Activated B cell treated with CpG ODN at 0.5 μM for 24 hours (primary cell): ENCODE measurements around the gene GSE1. TPM values are rescaled to one million over a fixed set of nuclear protein-coding genes. Genes with fewer than 3 reads are reported as not detected.

Experiments used
- ATAC-seq: fragments of 200-7000 bp; cut with Tn5 transposase; one replicate; pipeline ENCODE4 v1.10.0; 2021; ENCODE audit warnings: low read depth, mild to moderate bottlenecking, moderate library complexity
- CTCF ChIA-PET: fragments of 350-600 bp; sonication (Branson Sonifier 250); formaldehyde crosslinking; loops from one replicate; lab custom pipeline; 2021; ENCODE audit warnings: antibody characterized with exemption; lab: Charles Lee
- POLR2A ChIA-PET: fragments of 350-600 bp; sonication (Branson Sonifier 250); formaldehyde crosslinking; loops from one replicate; lab custom pipeline; 2021; ENCODE audit warnings: antibody characterized with exemption; lab: Charles Lee
- DNase-seq: peaks from one replicate; pipeline ENCODE4 v3.0.0; 2022
- H3K27ac Mint-ChIP-seq: one replicate; pipeline ENCODE4 v1.8.0; 2020; ENCODE audit warnings: mixed read lengths
- H3K27me3 Mint-ChIP-seq: one replicate; pipeline ENCODE4 v1.8.0; 2021; ENCODE audit warnings: mixed read lengths
- H3K36me3 Mint-ChIP-seq: one replicate; pipeline ENCODE4 v1.8.0; 2021; ENCODE audit warnings: low read depth, mixed read lengths
- H3K4me1 Mint-ChIP-seq: one replicate; pipeline ENCODE4 v1.8.0; 2021; ENCODE audit warnings: mixed read lengths
- H3K4me3 Mint-ChIP-seq: one replicate; pipeline ENCODE4 v1.8.0; 2020; ENCODE audit warnings: mild to moderate bottlenecking, mixed read lengths
- H3K9me3 Mint-ChIP-seq: one replicate; pipeline ENCODE4 v1.8.0; 2020; ENCODE audit warnings: mixed read lengths
- intact Hi-C: fragments of 100-400 bp; cut with micrococcal nuclease; formaldehyde crosslinking; loops from one replicate; pipeline ENCODE4 v1.15.1; 2024
- total RNA-seq: library from RNA; stranded (reverse); gene quantifications from 2 replicates; pipeline ENCODE4 v1.2.3, GENCODE V29; 2022
- TF ChIP-seq, protein P1 (sequence below): fragments of 200-600 bp; IDR thresholded peaks from one replicate; pipeline ENCODE4 v1.8.0; 2022; ENCODE audit warnings: antibody characterized with exemption, mild to moderate bottlenecking

The GSE1 gene
- total RNA-seq, 1 donor from 2014 or later = 48.3 TPM

DNA sequence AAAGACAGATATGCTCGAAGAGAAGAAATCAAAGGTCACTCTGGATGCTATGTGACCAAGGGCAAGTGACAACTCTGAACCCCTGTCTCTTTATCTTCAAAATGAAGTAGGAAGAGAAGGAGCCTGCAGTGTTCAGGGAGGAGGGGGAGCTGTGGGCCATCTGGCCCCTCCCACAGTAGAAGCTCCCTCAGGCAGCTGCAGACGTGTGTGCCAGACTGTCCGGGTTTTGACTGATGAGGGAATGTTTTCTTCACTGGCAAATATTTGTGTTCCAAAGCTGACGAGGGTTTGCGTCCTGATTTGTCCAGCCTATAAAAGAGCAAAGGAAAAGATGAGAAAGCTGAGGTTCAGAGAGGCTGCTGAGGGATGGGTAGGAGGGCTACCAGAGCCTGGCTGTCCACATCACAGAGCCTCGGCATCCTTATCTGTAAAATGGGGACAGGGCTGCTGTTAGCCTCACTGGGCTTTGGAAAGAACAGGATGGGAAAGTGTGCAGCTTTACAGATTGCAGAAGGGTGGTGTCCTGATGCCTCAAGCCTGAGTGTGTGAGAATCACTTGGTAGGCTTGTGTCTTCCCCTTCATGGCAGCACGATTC is 77.4 kb downstream of the GSE1 start:
- ChIA-PET POLR2A (interaction anchor here (1.5 kb wide), 1 partner anchor 10 kb away, joined by 3 read pairs; no protein-coding TSS in a partner anchor), CTCF (no interaction called here)
- Mint-ChIP-seq H3K4me3 (no peak overlapping the region), H3K36me3 (no peaks in the 10 kb centered on the region), H3K27me3 (no peaks in the 10 kb centered on the region), H3K27ac (no peak overlapping the region), H3K9me3 (no peaks in the 10 kb centered on the region), H3K4me1 (peaks cover 19% of the 10 kb centered on the region)
- no peak for DNase-seq
- no peak for ATAC-seq
- intact Hi-C loops = no loop called here
- TF ChIP-seq, protein P1, sequence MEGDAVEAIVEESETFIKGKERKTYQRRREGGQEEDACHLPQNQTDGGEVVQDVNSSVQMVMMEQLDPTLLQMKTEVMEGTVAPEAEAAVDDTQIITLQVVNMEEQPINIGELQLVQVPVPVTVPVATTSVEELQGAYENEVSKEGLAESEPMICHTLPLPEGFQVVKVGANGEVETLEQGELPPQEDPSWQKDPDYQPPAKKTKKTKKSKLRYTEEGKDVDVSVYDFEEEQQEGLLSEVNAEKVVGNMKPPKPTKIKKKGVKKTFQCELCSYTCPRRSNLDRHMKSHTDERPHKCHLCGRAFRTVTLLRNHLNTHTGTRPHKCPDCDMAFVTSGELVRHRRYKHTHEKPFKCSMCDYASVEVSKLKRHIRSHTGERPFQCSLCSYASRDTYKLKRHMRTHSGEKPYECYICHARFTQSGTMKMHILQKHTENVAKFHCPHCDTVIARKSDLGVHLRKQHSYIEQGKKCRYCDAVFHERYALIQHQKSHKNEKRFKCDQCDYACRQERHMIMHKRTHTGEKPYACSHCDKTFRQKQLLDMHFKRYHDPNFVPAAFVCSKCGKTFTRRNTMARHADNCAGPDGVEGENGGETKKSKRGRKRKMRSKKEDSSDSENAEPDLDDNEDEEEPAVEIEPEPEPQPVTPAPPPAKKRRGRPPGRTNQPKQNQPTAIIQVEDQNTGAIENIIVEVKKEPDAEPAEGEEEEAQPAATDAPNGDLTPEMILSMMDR = no peak

DNA sequence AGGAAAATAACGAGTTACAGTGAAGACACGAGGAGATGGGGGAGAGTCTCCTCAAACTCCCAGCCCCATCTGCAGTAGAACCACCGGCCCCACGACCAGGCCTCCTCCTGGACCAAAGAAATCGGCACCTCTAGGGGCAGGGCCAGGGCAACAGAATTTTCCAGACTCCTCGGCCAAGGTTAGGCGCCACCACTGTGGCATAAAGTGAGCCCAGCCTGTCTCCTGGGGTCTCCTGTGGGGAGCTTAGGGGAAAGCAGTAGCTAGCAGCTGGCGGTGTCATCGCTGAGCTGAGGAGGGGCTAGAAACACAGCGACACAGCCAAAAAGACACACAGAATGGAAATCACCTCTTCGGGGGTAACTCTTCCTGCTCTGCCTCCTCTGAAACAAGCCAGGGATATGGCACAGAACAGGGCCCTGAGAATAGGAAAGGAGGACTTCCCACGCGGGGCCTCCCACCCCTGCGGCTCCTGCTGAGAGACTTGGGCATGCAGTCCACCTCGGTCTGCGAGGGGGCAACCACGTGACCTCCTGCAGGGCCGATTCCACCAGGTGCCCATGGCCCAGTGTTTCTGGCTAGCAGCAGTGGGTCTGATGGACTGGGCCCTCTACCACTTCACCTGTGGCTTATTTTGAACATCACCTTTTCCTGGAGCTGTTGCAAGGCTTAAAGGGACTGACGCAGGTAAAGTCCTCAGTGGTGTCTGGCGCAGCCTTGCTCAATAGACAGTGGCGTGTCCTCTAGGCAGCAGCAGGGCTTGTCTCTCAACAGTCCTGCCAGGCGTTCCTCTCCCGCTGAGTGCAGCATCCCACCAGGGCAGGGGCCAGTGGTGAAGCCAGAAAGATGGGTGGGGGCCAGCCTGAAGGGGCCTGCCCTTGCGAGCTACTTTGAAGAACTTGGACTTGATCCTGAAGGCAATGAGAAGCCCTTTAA is 82.3 kb downstream of the GSE1 start:
- ChIA-PET CTCF (no interaction called here), POLR2A (no interaction called here)
- Mint-ChIP-seq H3K9me3 (no peaks in the 10 kb centered on the region), H3K4me1 (no peaks in the 10 kb centered on the region), H3K36me3 (no peaks in the 10 kb centered on the region), H3K27ac (no peak overlapping the region), H3K4me3 (no peak overlapping the region), H3K27me3 (no peaks in the 10 kb centered on the region)
- DNase-seq (no peak), ATAC-seq (no peak)
- intact Hi-C loops = no loop called here
- TF ChIP-seq, protein P1 = no peak

DNA sequence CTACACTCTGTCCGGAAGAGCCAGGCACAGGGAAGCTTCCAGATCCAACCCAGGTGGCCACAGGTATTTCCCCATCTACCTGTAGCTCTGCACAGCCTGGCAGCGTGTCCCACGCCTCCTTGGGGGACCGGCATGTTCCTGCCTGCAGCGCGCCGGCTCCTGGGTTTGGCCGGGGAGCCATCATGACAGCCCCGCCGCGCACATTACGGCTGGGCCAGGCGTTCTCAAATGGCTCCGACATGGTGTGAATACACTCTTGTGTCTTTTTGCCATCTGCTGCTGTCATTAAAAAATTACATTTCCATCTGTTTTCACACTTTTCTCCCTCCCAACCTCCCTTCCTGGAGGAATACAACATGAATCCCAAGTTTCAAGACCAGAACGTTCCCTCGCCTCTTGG is 83.7 kb downstream of the GSE1 start:
- POLR2A ChIA-PET = no interaction called here

DNA sequence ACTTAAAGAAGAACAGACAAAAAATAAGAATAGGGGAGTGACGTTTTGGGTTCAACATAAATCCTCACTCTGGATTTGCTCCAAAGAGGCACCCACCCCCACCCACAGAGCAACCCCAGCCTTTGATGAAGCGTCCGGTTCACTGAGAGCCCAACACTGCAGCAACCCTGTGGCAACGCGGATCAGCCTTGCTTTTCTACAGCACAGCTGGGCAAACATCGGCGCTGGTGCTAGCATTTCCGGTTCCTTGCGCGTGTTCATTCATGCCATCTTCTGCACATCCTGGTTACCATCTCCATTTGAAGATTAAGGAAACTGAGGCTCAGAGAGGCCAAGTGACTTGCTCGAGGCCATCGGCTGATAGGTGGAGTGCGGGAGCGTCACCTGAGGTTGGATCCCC is 84.3 kb downstream of the GSE1 start:
- Mint-ChIP-seq H3K9me3 (no peaks in the 10 kb centered on the region), H3K27ac (no peak overlapping the region), H3K4me1 (no peaks in the 10 kb centered on the region), H3K36me3 (no peaks in the 10 kb centered on the region), H3K27me3 (no peaks in the 10 kb centered on the region), H3K4me3 (no peak overlapping the region)
- TF ChIP-seq, protein P1 = no peak
- POLR2A ChIA-PET = no interaction called here
- CTCF ChIA-PET = interaction anchor here (1.9 kb wide), 1 partner anchor 20 kb away, joined by 4 read pairs; no protein-coding TSS in a partner anchor
- no peak for ATAC-seq
- intact Hi-C loops = no loop called here
- no peak for DNase-seq

More for the DNA sequence above, 83.7 kb downstream of the GSE1 start:
- Mint-ChIP-seq H3K4me1 (no peaks in the 10 kb centered on the region), H3K36me3 (no peaks in the 10 kb centered on the region), H3K4me3 (no peak overlapping the region), H3K27me3 (no peaks in the 10 kb centered on the region), H3K27ac (no peak overlapping the region), H3K9me3 (no peaks in the 10 kb centered on the region)
- ATAC-seq = no peak
- DNase-seq = no peak
- CTCF ChIA-PET = no interaction called here
- intact Hi-C loops = no loop called here
- TF ChIP-seq, protein P1 = no peak

DNA sequence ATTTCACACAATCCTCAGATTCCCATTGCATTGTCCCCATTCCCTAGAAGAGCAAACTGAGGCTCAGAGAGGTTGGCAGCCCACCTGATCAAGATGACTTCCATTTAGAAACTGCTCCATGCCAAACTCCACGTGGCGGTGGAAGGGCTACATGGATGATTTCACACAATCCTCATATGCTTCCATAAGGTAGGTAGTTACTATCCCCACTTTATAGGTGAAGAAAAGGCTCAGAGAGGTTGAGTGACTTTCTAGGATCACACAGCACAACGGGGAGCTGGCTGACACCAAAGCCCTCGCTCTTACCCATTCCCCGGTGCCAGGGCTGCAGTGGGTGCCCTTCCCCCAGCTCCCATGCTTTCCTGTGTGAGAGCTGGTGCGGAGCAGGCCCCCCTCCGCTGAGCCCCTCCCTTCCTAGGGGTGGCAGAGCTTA is 85.4 kb downstream of the GSE1 start:
- intact Hi-C loops = no loop called here
- H3K9me3 Mint-ChIP-seq = no peaks in the 10 kb centered on the region
- no peaks in the 10 kb centered on the region for H3K36me3 Mint-ChIP-seq
- TF ChIP-seq, protein P1 = no peak
- ATAC-seq = no peak
- no peak overlapping the region for H3K4me3 Mint-ChIP-seq
- H3K27ac Mint-ChIP-seq = no peak overlapping the region
- ChIA-PET POLR2A (no interaction called here), CTCF (interaction anchor here (1.9 kb wide), 1 partner anchor 19 kb away, joined by 4 read pairs; no protein-coding TSS in a partner anchor)
- no peaks in the 10 kb centered on the region for H3K27me3 Mint-ChIP-seq
- H3K4me1 Mint-ChIP-seq = no peaks in the 10 kb centered on the region
- no peak for DNase-seq
